Panc1 (cell line): Measurements from ENCODE around the gene WASF3.

Experiments
- POLR2AphosphoS5 ChIP-seq: IDR thresholded peaks from 2 replicates; pipeline ENCODE4 v1.6.1; 2012; ENCODE audit warnings: mild to moderate bottlenecking, low read depth, low read length, moderate library complexity
- TF ChIP-seq, protein P1 (sequence below): fragments of 450-650 bp; IDR thresholded peaks from 2 replicates; pipeline ENCODE4 v1.5.1; 2017; ENCODE audit warnings: mild to moderate bottlenecking
- TF ChIP-seq, protein P2 (sequence below), 2 experiments: IDR thresholded peaks; 2 replicates each; pipeline ENCODE4 v1.6.1; 2011 to 2012; ENCODE audit warnings: low read depth in 2 of 2, control low read depth in 1 of 2, low read length in 1 of 2, mild to moderate bottlenecking in 1 of 2, moderate library complexity in 1 of 2; ENCODE audit not compliant: insufficient read depth in 1 of 2

- TF ChIP-seq, protein P1, sequence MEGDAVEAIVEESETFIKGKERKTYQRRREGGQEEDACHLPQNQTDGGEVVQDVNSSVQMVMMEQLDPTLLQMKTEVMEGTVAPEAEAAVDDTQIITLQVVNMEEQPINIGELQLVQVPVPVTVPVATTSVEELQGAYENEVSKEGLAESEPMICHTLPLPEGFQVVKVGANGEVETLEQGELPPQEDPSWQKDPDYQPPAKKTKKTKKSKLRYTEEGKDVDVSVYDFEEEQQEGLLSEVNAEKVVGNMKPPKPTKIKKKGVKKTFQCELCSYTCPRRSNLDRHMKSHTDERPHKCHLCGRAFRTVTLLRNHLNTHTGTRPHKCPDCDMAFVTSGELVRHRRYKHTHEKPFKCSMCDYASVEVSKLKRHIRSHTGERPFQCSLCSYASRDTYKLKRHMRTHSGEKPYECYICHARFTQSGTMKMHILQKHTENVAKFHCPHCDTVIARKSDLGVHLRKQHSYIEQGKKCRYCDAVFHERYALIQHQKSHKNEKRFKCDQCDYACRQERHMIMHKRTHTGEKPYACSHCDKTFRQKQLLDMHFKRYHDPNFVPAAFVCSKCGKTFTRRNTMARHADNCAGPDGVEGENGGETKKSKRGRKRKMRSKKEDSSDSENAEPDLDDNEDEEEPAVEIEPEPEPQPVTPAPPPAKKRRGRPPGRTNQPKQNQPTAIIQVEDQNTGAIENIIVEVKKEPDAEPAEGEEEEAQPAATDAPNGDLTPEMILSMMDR: peak; percentile 44
- TF ChIP-seq, protein P2, sequence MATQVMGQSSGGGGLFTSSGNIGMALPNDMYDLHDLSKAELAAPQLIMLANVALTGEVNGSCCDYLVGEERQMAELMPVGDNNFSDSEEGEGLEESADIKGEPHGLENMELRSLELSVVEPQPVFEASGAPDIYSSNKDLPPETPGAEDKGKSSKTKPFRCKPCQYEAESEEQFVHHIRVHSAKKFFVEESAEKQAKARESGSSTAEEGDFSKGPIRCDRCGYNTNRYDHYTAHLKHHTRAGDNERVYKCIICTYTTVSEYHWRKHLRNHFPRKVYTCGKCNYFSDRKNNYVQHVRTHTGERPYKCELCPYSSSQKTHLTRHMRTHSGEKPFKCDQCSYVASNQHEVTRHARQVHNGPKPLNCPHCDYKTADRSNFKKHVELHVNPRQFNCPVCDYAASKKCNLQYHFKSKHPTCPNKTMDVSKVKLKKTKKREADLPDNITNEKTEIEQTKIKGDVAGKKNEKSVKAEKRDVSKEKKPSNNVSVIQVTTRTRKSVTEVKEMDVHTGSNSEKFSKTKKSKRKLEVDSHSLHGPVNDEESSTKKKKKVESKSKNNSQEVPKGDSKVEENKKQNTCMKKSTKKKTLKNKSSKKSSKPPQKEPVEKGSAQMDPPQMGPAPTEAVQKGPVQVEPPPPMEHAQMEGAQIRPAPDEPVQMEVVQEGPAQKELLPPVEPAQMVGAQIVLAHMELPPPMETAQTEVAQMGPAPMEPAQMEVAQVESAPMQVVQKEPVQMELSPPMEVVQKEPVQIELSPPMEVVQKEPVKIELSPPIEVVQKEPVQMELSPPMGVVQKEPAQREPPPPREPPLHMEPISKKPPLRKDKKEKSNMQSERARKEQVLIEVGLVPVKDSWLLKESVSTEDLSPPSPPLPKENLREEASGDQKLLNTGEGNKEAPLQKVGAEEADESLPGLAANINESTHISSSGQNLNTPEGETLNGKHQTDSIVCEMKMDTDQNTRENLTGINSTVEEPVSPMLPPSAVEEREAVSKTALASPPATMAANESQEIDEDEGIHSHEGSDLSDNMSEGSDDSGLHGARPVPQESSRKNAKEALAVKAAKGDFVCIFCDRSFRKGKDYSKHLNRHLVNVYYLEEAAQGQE (IDR thresholded peaks at IDR 0.05; ENCODE audit: insufficient read depth in 1 of 2, low read depth in 2 of 2, low read length in 1 of 2): no peak
- TF ChIP-seq POLR2AphosphoS5: no peak
These were observed 71.2 kb downstream of the WASF3 start for GRCh38 chr13:26628706-26629105.
